Measurements from ENCODE around the gene ZNF611. TPM values are rescaled to one million over a fixed set of nuclear protein-coding genes. Genes with fewer than 3 reads are reported as not detected.

ZNF611 gene
- polyA plus RNA-seq, 2 of the 4 experiments (the other 2 are of a cell fraction): 4.1 to 5.6 TPM

GRCh38 chr19:52667972-52668371 lies 66.9 kb downstream of the ZNF611 start (continued):
- no peak for TF ChIP-seq POLR2A (IDR thresholded peaks at IDR 0.05; ENCODE audit: low read length)

- ChIA-PET CTCF (no interaction called here), POLR2A (no interaction called here)
- FAIRE-seq: no peak
- no peak for ATAC-seq
- TF ChIP-seq KDM5A (IDR thresholded peaks at IDR 0.05): no peak
- no peak for TF ChIP-seq USF2 (IDR thresholded peaks at IDR 0.05)
- TF ChIP-seq HDAC2 (IDR thresholded peaks at IDR 0.05): no peak
- TF ChIP-seq RFX5 (IDR thresholded peaks at IDR 0.05): no peak
- TF ChIP-seq EP300 (IDR thresholded peaks at IDR 0.05): no peak
- H3K9me3 ChIP-seq: peaks cover 50% of the 10 kb centered on the region; the same call in 2 of the 3 replicates
- no peaks in the 10 kb centered on the region for H3K4me1 ChIP-seq
- no peak overlapping the region for H3K4me3 ChIP-seq
- no peak for DNase-seq (ENCODE audit: low read depth in 1 of 2, low spot score in 1 of 2)
- H3K27ac ChIP-seq: no peak overlapping the region
- H3K4me2 ChIP-seq: no peak overlapping the region
Measured at GRCh38 chr19:52666506-52666905, 68.3 kb downstream of the ZNF611 start.

- ChIA-PET CTCF (no interaction called here), POLR2A (no interaction called here)
- peaks cover 49% of the 10 kb centered on the region for H3K9me3 ChIP-seq
- H3K4me2 ChIP-seq: no peak overlapping the region
- no peaks in the 10 kb centered on the region for H3K4me1 ChIP-seq
- 73% methylated on average over 6 of the region's 6 CpGs for WGBS (ENCODE audit: missing lambda C conversion rate)
- no peak overlapping the region for H3K4me3 ChIP-seq
- TF ChIP-seq ZSCAN20 (CRISPR knock-in tag; IDR thresholded peaks at IDR 0.05): no peak
- no peak for FAIRE-seq
- no peak overlapping the region for H3K27ac ChIP-seq
- DNase-seq (ENCODE audit: low read depth in 1 of 2, low spot score in 1 of 2): no peak
- ATAC-seq: no peak
Measured at GRCh38 chr19:52665529-52665928, 69.3 kb downstream of the ZNF611 start.

- 25% methylated on average over 4 of the region's 4 CpGs for WGBS (ENCODE audit: missing lambda C conversion rate)
- Histone ChIP-seq H3K9me3 (peaks cover 50% of the 10 kb centered on the region), H3K27ac (no peak overlapping the region), H3K4me1 (no peaks in the 10 kb centered on the region), H3K4me3 (no peak overlapping the region), H3K4me2 (no peak overlapping the region)
- TF ChIP-seq RNF2 (IDR thresholded peaks at IDR 0.05; ENCODE audit: borderline replicate concordance, low read depth): no peak
- no peak for TF ChIP-seq SMC3 (IDR thresholded peaks at IDR 0.05)
- no peak for TF ChIP-seq CHD2 (IDR thresholded peaks at IDR 0.05; ENCODE audit: low read length, partially characterized antibody)
- no peak for TF ChIP-seq CBX8 (IDR thresholded peaks at IDR 0.05)
- TF ChIP-seq NR3C1 (IDR thresholded peaks at IDR 0.05): no peak
- no peak for TF ChIP-seq BHLHE40 (IDR thresholded peaks at IDR 0.05; ENCODE audit: low read depth, low read length)
- TF ChIP-seq POLR2AphosphoS2 (conservative IDR thresholded peaks at IDR 0.05; ENCODE audit: low read length): no peak
- no peak for TF ChIP-seq KDM1A (IDR thresholded peaks at IDR 0.05; ENCODE audit: low read depth)
- no peak for TF ChIP-seq E2F6 (IDR thresholded peaks at IDR 0.05; ENCODE audit: borderline replicate concordance, low read depth)
- TF ChIP-seq SREBF2 (IDR thresholded peaks at IDR 0.05): no peak
- TF ChIP-seq HOXB13 (CRISPR knock-in tag; IDR thresholded peaks at IDR 0.05; ENCODE audit: low read depth): no peak
- no peak for TF ChIP-seq HDAC2 (IDR thresholded peaks at IDR 0.05)
- TF ChIP-seq RFX5 (IDR thresholded peaks at IDR 0.05): no peak
- TF ChIP-seq TFCP2L1 (CRISPR knock-in tag; IDR thresholded peaks at IDR 0.05): no peak
- TF ChIP-seq TP53 (CRISPR knock-in tag; IDR thresholded peaks at IDR 0.05): no peak
- TF ChIP-seq RARB (CRISPR knock-in tag; IDR thresholded peaks at IDR 0.05): no peak
- no peak for TF ChIP-seq MAX (IDR thresholded peaks at IDR 0.05)
- TF ChIP-seq REST (IDR thresholded peaks at IDR 0.05): no peak
- no peak for TF ChIP-seq KDM5A (IDR thresholded peaks at IDR 0.05)
- DNase-seq (ENCODE audit: low read depth in 1 of 2, low spot score in 1 of 2) (no peak), FAIRE-seq (no peak), ATAC-seq (no peak)
- POLR2A ChIA-PET: no interaction called here
- CTCF ChIA-PET: no interaction called here
Measured at GRCh38 chr19:52665027-52665426, 69.8 kb downstream of the ZNF611 start.
